ENCODE results near the gene DENND4B.
"Not testable (repeated sequence)": the region's sequence is repeated elsewhere in the genome, so short reads cannot be mapped to it uniquely, and the experiment has no call there.

The DENND4B gene

DNA sequence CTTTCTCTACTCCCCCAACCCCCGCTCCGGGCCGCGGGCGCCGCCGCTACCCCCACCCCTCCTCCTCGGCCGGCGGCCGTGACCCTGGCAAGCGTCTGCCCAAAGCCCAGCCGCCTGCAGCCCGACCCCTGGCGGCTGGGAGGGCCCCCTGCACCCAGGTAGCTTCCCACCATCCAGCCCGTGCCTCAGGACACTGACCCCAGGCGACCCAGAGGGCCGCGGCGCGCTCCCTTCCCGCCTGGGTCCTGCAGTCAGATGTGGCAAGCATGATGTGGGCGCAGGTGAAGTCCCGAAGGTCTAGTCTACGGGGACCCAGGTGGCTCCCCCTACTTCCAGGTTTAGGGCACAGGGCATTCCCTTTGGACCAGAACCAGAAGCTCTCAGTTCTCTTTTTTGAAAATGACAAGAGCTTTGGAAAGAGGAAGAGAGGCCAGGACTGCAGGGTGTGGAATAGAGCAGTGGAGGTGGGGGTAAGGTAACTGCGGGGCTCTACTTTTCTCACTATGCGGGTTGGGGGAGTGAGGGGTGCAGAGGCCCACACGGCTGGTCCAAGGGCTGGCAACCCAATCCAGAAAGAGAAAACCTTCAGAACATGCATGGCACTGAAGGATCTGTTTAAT lies at the start of gene DENND4B:
TSS of gene DENND4B (minus strand) at position 97 of the 620 bp plus-strand sequence. CDS start 2,344 bp downstream, outside the sequence.
- DNase-seq: no peak

GRCh38 chr1:153995640-153996039 lies 49.1 kb upstream of the DENND4B start:
- no peak for DNase-seq

DNA sequence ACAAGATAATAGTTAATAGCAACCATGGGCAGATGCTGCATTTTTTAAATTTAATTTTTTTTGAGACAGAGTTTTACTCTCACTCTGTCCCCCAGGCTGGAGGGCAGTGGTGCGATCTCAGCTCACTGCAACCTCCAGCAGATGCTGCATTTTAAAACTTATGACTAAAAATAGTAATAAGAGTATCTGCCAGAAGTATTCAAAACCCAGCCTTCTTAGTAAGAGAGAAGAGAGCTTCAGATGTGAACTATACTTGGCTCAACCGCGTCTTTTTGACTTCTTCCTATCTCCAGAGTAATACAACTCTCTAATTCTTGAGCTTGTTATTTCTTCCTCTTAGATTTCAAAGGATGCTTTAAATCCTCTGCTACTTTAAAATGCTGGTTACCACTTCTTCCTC lies 48.7 kb upstream of the DENND4B start:
- no peak for DNase-seq

DNA sequence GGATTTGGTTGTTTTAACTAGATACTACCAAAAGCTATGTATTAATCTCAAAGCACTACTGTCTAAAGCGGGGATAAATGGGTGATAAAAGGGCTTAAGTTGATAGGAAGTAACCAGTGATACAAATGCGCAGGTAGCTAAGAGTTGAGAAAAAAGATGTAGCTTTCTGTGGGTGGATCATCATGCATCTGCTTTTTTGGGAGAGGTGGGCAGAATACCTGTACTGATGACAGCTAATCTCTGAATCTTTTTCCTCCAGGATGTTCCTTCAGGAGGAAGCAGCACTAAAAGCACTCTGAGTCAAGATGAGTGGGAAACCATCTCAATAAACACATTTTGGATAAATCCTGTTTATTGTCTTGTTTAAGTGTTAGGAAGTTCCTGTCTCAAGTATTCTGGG lies 45.3 kb upstream of the DENND4B start:
- no peak for DNase-seq

DNA sequence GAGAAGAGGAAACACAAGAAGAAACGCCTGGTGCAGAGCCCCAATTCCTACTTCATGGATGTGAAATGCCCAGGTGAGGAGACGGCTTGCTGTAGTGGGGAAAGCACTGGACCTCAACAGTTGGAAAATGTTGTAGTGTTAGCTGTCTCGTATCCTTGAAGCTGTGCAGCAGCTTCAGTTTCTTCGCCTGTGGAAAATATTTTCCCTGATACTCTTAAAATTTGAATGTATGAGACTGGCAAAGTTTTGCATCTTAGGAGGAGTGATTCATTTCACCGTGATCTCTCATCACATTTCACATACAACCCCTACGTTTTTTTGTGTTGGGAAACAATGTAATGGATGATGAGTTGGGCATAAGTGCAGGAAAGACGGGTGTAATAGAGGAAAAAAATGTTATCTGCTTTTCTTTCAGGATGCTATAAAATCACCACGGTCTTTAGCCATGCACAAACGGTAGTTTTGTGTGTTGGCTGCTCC lies 44.7 kb upstream of the DENND4B start:
- no peak for DNase-seq

DNA sequence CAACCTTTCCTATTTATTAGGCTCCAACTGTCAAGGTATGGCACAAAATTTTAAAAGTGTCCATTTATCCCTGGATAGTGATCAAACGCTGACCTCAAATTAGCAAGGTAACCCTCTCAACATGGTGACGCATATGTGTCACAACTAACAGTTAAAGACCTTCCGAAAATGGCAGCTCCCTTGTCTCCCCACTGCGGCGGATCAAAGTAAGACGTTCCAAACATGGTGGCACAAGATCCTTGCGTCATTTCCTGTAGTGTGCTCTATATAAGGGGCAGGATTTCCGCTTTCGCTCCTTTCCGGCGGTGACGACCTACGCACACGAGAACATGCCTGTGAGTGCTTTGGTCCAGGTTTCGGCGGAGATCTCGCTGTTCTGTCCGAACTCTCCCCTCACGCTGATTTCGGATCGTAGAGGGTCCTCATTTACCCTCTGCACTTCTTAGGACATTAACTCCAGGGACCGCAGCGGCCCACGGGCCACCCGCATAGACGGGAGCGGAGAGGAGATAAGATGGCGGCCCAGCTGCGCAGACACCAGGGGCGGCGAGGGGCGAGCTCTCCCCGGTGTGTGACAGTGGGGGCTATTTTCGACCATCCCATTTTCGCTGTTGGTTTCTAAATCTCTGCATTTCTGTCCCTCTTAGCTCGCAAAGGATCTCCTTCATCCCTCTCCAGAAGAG lies 44.1 kb upstream of the DENND4B start, which contains the start of gene RPS27:
TSS of gene RPS27 (plus strand) at position 295 of the 683 bp plus-strand sequence. CDS start at position 330, 35 bp downstream.
- peak; percentile 74 for DNase-seq

DNA sequence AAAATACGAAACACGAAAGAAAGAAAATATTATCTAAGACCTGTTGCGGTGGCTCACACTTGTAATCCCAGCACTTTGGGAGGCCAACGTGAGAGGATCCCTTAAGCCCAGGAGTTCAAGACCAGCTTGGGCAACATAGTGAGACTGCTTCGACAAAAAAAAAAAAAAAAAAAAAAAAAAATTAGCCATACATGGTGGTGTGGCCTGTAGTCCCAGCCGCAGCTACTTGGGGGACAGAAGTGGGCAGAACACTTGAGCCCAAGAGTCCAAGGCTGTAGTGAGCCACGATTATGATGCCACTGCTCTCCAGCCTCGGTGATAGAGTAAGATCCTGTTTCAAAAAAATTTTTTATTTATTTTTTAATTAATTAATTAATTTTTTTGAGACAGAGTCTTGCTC lies 41.1 kb upstream of the DENND4B start:
- DNase-seq: no peak

GRCh38 chr1:153985941-153986761 lies 39.6 kb upstream of the DENND4B start, which contains the start of gene RAB13:
Gene RAB13 (minus strand): TSS chr1:153986339. CDS start chr1:153986236, 103 bp downstream.
- no peak for DNase-seq

- no peak for DNase-seq
These were observed 38.9 kb upstream of the DENND4B start for GRCh38 chr1:153985341-153985912.

- DNase-seq: no peak
These were observed 37.8 kb upstream of the DENND4B start for GRCh38 chr1:153984123-153984894.

DNA sequence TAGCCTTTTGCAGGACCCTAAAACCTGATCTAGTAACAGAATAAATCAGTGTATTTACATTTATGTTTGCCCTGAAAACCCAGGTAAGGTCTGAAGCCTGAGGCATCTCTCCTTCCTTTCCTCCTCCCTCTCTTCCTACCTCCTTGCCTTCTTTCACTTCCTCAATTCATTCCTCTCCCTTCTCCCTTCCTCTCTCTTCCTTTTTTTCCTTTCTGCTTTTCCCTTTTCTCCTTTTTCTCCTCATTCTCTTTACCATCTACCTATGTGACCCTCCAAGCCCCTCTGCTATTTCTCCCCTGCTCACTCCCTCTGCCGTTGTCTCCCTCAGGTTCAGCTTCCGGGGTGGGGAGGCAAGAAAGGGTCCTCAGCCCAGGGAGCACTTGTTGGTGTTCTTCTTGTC lies 35.2 kb upstream of the DENND4B start:
- DNase-seq: not testable (repeated sequence)

DNA sequence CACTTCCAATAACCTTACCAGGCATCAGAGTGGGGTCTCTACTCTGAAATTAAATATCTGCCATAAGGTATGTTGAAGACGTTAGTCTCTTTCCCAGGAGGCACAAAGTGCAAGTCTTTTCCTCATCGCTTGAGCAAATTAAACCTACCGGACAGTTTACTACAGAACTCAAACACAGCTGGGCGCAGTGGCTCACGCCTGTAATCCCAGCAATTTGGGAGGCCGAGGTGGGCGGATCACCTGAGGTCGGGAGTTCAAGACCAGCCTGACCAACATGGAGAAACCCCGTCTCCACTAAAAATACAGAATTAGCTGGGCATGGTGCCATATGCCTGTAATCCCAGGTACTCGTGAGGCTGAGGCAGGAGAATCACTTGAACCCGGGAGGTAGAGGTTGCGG lies 32.6 kb upstream of the DENND4B start:
- DNase-seq: not testable (repeated sequence)

DNA sequence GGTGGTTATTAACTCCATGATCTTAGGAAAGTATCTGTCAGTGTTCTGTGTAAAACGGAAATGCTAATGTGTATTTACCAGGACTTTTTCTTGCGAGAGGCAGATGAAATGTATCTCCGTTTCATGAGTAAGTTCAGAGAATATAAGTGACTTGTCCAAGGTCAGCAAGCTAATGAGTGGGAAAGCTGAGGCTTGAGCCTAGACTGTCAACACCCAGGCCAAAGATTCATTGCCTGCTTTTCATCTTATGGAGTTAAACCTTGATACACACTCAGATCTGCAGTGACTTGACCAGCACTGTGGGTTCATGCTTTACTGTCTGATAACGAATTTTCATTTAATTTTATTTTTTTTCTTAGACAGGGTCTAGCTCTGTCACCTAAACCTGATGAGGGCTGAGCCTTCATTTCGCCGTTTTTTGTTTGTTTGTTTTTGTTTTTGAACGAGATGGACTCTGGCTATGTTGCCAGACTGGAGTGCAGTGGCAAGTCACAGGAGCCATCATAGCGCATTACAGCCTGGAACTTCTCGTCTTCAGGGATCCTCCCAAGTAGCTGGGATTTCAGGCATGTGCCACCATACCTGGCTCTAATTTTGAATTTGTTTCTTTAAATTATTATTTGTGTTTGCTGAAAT lies 31.9 kb upstream of the DENND4B start:
- DNase-seq: no peak

DNA sequence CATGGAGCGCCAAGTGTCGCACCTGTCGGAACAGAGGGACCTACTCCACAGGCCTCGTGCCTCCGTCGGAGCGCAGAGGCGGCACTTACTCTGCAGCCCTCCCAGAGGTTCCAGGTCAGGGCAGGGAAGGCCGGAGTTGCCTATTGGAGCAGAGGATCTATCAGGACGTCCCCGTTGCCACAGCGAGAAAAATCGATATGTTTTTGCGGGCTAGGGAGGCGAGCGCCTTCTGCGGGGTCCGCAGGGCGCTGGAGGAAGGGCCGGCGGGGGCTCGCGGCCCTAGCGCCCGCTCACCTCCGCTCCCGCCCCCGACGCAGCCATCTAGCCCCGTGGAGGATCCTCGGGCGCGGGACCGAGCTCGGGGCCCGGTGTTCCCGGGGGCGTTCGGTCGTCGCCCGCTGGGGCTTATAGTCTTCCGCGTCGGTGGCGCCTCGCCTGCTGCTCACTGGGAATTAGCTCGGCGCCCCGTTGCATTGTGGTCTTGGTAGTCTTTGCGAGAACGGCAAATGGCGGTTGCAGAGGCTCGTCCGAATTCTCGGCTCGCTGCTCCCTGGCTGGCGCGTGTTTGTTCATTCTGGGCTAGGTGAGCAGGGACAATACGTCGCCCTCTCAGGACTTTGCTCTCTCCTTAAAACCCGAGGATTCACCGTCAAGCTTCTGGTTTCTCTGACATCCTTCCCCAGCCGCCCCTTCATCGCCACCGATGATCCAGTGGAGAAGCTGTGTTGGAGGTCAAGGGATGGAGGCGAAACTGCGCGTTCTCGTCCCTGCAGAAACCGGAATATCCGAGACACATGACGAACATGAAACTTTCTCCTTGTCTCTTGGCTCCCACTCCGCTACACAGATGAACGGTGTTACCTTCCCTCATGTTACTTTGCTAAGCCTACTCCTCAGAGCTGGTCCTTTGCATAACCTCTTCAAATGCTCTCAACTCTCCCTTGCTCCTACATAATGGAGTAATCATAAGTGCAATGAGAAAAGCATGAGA lies 31.0 kb upstream of the DENND4B start, which contains the start of gene JTB:
TSS of gene JTB (minus strand) at position 425 of the 991 bp plus-strand sequence. CDS start at position 3, 422 bp downstream.
- no peak for DNase-seq

GRCh38 chr1:153976819-153977249 lies 30.3 kb upstream of the DENND4B start:
- DNase-seq: no peak

GRCh38 chr1:153973525-153973924 lies 27.0 kb upstream of the DENND4B start:
- no peak for DNase-seq

DNA sequence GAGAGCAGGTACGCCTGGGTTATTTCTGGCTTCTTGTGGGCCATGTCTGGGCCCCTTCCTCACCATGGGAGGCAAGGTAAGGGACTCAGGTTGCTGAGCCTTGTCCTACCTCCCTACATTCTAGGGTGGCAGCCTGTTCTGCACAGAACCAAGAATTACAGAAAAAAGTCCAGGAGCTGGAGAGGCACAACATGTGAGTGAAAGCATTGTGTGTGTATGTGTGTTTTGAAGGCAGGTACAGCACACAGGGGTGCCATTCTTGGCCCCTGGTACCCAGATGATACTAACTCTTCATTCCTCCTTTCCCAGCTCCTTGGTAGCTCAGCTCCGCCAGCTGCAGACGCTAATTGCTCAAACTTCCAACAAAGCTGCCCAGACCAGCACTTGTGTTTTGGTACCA lies 26.6 kb upstream of the DENND4B start:
- no peak for DNase-seq

GRCh38 chr1:153970346-153970745 lies 23.8 kb upstream of the DENND4B start:
- DNase-seq: no peak

- DNase-seq: no peak
These were observed 22.5 kb upstream of the DENND4B start for GRCh38 chr1:153968972-153969371.

- DNase-seq: no peak
These were observed 21.9 kb upstream of the DENND4B start for GRCh38 chr1:153968408-153968807.
